HL-60 (cell line): Measurements from ENCODE around the gene LAMA5.

Source experiments
- DNase-seq, 2 experiments: peaks; one replicate each; pipeline ENCODE4 v3.0.0-alpha.2; 2010 to 2020; ENCODE audit warnings: low read depth in 1 of 2, low spot score in 1 of 2
- H3K27ac ChIP-seq: fragments of 250-450 bp; sonication (Bioruptor Pico); replicated peaks from 2 replicates; pipeline ENCODE4 v1.5.1; 2020; ENCODE audit warnings: mild to moderate bottlenecking, moderate library complexity
- H3K27me3 ChIP-seq: fragments of 250-450 bp; sonication (Bioruptor Pico); 2 replicates; pipeline ENCODE4 v1.5.1; 2021; ENCODE audit warnings: mild to moderate bottlenecking, moderate library complexity; ENCODE audit not compliant: insufficient read depth, poor library complexity, severe bottlenecking
- H3K4me3 ChIP-seq: replicated peaks from 2 replicates; pipeline ENCODE4 v1.5.1; 2011; ENCODE audit warnings: mild to moderate bottlenecking, control low read depth, low read length; ENCODE audit not compliant: insufficient read depth
- GABPA ChIP-seq: IDR thresholded peaks from 2 replicates; pipeline ENCODE4 v1.6.1; 2012; ENCODE audit warnings: low read depth
- POLR2AphosphoS5 ChIP-seq: IDR thresholded peaks from 2 replicates; pipeline ENCODE4 v1.6.1; 2012; ENCODE audit warnings: low read depth
- SPI1 ChIP-seq: IDR thresholded peaks from 2 replicates; pipeline ENCODE4 v1.6.1; 2012; ENCODE audit warnings: low read depth, mild to moderate bottlenecking, borderline replicate concordance
- TF ChIP-seq, protein P1 (sequence below): IDR thresholded peaks from one replicate; pipeline ENCODE4 v1.5.1; 2011; ENCODE audit warnings: low read length, control low read depth, inconsistent platforms; ENCODE audit not compliant: insufficient read depth
- TF ChIP-seq, protein P2 (sequence below): IDR thresholded peaks from 2 replicates; pipeline ENCODE4 v1.6.1; 2012; ENCODE audit warnings: low read depth; ENCODE audit not compliant: insufficient replicate concordance

Gene LAMA5

DNA sequence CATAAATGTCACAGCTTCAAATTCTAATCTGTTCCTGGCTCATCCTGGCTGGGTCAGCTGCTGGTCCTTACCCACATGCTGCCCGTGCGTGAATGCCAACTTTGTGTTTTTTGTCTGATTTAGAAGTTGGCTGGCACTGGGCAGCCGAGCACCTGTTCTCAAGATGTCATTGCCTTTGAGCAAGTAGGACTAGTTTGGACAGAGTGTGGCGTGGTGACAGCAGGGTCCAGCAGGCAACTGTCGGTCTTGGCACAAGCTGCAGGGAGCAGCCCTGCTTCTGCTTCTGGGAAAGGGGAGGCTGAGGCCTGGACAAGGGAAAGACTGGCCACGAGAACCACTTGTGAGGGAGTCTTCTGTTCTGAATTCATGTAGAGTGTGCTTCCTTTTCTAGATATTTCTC lies 90.7 kb downstream of the LAMA5 start:
- Histone ChIP-seq H3K4me3 (no peak overlapping the region), H3K27me3 (no peaks in the 10 kb centered on the region)
- DNase-seq = no peak

DNA sequence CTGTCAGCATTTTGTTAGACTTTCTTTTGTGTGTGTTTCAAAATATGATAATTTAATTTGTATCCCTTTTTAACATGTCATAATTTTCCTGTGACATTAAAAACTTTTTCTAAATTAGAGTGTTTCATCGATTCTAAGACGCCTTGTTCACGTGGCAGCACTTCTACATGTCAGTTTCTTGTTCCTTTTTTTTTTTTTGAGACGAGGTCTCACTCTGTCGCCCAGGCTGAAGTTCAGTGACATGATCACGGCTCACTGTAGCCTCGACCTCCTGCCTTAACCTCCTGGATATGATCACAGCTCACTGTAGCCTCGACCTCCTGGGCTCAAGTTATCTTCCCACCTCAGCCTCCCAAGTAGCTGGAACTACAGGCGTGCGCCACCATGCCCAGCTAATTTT lies 91.9 kb downstream of the LAMA5 start:
- TF ChIP-seq POLR2AphosphoS5 = no peak
- TF ChIP-seq SPI1 = no peak
- TF ChIP-seq, protein P1, sequence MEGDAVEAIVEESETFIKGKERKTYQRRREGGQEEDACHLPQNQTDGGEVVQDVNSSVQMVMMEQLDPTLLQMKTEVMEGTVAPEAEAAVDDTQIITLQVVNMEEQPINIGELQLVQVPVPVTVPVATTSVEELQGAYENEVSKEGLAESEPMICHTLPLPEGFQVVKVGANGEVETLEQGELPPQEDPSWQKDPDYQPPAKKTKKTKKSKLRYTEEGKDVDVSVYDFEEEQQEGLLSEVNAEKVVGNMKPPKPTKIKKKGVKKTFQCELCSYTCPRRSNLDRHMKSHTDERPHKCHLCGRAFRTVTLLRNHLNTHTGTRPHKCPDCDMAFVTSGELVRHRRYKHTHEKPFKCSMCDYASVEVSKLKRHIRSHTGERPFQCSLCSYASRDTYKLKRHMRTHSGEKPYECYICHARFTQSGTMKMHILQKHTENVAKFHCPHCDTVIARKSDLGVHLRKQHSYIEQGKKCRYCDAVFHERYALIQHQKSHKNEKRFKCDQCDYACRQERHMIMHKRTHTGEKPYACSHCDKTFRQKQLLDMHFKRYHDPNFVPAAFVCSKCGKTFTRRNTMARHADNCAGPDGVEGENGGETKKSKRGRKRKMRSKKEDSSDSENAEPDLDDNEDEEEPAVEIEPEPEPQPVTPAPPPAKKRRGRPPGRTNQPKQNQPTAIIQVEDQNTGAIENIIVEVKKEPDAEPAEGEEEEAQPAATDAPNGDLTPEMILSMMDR = no peak
- TF ChIP-seq GABPA = no peak
- TF ChIP-seq, protein P2, sequence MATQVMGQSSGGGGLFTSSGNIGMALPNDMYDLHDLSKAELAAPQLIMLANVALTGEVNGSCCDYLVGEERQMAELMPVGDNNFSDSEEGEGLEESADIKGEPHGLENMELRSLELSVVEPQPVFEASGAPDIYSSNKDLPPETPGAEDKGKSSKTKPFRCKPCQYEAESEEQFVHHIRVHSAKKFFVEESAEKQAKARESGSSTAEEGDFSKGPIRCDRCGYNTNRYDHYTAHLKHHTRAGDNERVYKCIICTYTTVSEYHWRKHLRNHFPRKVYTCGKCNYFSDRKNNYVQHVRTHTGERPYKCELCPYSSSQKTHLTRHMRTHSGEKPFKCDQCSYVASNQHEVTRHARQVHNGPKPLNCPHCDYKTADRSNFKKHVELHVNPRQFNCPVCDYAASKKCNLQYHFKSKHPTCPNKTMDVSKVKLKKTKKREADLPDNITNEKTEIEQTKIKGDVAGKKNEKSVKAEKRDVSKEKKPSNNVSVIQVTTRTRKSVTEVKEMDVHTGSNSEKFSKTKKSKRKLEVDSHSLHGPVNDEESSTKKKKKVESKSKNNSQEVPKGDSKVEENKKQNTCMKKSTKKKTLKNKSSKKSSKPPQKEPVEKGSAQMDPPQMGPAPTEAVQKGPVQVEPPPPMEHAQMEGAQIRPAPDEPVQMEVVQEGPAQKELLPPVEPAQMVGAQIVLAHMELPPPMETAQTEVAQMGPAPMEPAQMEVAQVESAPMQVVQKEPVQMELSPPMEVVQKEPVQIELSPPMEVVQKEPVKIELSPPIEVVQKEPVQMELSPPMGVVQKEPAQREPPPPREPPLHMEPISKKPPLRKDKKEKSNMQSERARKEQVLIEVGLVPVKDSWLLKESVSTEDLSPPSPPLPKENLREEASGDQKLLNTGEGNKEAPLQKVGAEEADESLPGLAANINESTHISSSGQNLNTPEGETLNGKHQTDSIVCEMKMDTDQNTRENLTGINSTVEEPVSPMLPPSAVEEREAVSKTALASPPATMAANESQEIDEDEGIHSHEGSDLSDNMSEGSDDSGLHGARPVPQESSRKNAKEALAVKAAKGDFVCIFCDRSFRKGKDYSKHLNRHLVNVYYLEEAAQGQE = no peak
- H3K27me3 ChIP-seq = no peaks in the 10 kb centered on the region
- no peak for DNase-seq
- H3K4me3 ChIP-seq = no peak overlapping the region
- no peak overlapping the region for H3K27ac ChIP-seq

More for the DNA sequence above, 90.7 kb downstream of the LAMA5 start:
- no peak for TF ChIP-seq SPI1
- TF ChIP-seq, protein P2 = no peak
- no peak for TF ChIP-seq GABPA
- TF ChIP-seq POLR2AphosphoS5 = no peak
- TF ChIP-seq, protein P1 = no peak
- no peak overlapping the region for H3K27ac ChIP-seq

DNA sequence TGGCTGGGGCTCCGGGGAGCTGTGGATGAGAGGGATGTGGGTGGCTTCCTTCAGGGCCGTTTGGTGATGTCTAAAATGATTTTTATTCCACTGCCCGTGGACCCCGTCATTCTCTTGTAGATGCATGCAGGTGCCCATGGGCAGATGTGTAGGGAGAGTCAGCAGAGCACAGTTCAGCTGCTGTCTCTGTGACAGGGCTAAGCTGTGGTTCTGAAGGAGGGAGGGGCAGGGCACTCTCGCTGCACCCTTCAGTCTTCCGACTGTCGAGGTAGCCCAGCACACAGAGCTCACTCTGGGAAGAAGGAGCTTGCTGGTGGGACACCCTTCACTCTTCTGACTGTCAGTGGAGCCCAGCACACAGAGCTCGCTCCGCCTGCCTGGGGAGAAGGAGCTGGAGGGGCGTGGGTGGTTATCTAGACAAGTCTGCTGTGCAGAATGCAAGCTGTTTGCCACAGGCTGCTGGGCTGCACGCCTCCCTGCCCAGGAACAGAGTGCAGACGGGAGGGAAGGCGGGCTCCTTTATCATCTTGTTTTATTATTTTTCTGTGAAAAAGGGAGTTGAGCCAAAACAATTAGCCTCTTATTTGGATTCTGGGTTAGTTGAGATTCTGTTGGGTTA lies 92.7 kb downstream of the LAMA5 start:
- no peak for TF ChIP-seq POLR2AphosphoS5
- no peaks in the 10 kb centered on the region for H3K27me3 ChIP-seq
- DNase-seq = no peak
- H3K4me3 ChIP-seq = no peak overlapping the region
- no peak overlapping the region for H3K27ac ChIP-seq

DNA sequence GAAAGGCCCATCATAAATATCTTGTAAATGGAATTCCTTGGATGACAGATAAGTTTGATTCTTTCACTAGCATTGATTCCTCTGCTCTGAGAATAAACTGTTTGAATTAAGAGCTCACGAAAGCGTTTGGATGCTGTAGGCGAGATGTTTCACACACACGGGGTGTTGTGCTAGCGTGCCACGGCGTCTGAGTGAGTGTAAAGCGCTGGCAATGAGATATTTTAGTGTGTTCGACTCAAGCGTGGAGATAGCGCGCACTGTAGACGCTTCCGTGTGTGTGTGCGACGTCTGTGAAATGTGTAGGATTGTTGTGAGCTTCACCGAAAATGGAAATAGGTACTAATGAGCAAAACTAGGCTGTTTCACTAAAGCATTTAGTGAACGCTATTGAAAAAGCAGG lies 93.7 kb downstream of the LAMA5 start:
- no peaks in the 10 kb centered on the region for H3K27me3 ChIP-seq
- H3K4me3 ChIP-seq = no peak overlapping the region
- no peak for DNase-seq
- TF ChIP-seq, protein P1 = no peak
- TF ChIP-seq, protein P2 = no peak
- TF ChIP-seq SPI1 = no peak
- no peak for TF ChIP-seq GABPA
- TF ChIP-seq POLR2AphosphoS5 = no peak
- H3K27ac ChIP-seq = no peak overlapping the region
